Measurements from ENCODE around the gene FBXO34.
"Not testable (repeated sequence)": the region's sequence is repeated elsewhere in the genome, so short reads cannot be mapped to it uniquely, and the experiment has no call there.

FBXO34 gene

DNA sequence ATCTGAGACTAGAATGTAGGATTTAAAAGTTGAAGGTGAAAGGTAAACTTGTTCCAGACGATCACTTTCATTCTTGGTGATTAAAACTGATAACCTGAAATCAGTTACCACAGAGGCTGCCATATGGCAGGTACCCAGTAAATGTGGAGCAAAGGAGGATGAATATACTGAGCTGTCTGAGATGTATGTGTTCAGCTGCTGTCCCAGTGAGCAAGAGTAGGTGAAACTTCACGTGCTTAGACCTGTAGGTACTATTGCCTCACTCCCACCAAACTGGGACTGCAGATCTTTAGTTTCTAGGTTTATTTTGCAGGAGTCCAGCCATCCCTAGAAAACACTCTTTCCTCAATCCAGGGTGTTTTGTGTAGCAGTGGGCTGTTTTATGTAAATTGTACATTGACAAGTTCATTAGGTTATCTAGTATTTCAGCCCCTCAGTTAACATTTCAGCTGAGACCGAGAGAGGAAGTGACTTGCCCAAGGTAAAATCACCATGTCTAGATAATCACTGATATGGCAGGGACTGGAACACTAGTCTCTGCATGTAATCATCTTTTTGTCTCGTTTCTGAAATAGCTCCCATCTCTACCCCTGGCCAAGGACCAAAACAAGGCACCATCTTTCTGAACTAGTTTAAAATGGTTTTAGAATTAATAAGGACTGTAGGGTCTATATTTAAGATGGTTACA, 77.7 kb downstream of the FBXO34 start:
- DNase-seq = no peak

GRCh38 chr14:55349565-55349964, 78.3 kb downstream of the FBXO34 start:
- DNase-seq = no peak

GRCh38 chr14:55350461-55350860, 79.2 kb downstream of the FBXO34 start:
- no peak for DNase-seq

GRCh38 chr14:55351111-55351510, 79.9 kb downstream of the FBXO34 start:
- no peak for DNase-seq

GRCh38 chr14:55352201-55352600, 81.0 kb downstream of the FBXO34 start:
- DNase-seq = no peak

DNA sequence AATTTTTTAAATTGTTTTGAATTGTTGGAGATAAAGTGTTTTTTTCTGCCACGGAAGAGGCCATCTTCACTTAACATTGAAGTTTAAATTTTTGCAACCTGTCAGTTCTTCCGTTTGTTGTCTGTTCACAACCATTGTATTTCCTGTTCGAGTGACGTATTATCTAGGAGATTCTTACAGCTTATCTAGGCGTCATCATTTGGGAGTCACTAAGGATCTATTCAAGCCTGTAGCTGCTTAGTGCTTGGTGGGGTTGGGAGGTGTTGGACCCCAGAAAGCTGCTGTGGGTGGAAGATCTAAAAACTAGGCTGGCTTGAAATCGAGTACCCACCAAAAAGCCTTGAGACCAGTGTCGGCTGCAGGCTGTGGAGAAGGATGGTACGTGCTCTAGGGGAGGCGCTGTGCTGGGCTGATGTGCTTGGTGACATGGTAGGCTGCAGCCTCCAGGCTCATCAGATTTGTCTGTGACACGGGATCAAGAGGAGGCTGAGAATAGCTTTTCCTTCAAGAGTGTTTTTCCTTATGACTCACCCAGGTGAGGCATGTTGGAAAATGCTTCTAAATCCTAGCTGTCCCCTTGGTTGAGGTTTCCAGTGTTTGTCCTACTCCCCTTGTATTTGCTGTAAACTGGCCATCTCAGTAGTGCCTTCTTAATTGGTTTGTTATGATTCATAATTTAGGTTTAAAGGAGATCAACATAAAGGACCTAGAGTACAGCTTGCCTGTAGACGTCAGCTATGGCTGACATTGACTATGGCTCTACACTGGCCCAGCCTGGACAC, 82.7 kb downstream of the FBXO34 start:
- peak; percentile 68 for DNase-seq

DNA sequence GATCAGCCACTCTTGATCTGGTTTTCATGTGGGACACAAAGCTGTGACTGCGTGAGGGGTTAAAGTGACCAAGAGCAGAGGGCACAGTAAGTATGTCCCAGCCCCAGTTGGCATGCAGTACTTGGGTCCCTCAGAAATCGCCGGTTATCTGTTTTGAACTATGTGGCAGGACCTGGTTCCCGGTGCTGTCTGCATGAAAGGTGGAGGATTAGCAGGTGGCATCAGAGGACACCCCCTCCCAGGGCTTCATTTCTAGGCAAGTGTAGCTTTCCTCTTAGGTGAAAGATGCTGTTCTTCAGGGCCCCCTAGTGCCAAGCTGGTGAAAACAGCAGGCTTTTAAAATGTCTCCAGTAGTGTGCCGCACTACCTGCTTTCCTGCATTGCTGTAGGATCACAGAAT, 83.3 kb downstream of the FBXO34 start:
- DNase-seq = peak; percentile 92

- no peak for DNase-seq
Observed at GRCh38 chr14:55355922-55356321, 84.7 kb downstream of the FBXO34 start.

- DNase-seq = peak; percentile 88
Observed at GRCh38 chr14:55356913-55357312, 85.7 kb downstream of the FBXO34 start.

- no peak for DNase-seq
Observed at GRCh38 chr14:55359307-55359706, 88.1 kb downstream of the FBXO34 start.

DNA sequence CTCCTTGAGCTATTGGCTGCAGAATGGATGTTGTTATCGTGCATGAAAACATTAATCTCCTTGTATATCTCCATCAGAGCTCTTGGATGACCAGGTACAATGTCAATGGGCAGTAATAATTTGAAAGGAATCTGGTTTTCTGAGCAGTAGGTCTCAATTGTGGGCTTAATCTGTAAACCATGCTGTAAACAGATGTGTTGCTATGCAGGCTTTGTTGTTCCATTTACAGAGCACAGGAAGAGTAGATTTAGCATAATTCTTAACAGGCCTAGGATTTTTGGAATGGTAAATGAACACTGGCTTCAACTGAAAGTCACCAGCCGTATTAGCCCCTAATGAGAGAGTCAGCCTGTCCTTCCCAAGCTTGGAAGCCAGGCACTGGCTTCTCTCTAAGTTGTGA, 90.0 kb downstream of the FBXO34 start:
- no peak for DNase-seq

DNA sequence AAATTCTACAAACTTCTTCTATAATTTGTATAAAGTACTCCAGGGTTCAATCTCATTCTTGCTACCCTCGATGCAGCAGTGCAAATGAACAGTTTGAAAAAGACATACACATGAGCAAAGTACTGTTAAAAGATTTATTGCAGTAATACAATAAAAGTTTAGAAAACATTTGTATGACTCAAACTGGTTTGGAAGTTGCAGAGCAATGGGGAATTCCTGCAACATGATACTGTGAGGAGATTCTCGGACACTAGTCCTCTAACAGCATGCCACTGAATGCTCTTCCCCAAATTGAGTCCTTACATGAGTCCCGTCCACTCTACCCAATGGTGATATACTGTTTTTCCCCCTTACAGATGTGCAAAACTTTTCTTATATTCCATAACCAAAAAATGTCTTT, 95.0 kb downstream of the FBXO34 start:
- no peak for DNase-seq

DNA sequence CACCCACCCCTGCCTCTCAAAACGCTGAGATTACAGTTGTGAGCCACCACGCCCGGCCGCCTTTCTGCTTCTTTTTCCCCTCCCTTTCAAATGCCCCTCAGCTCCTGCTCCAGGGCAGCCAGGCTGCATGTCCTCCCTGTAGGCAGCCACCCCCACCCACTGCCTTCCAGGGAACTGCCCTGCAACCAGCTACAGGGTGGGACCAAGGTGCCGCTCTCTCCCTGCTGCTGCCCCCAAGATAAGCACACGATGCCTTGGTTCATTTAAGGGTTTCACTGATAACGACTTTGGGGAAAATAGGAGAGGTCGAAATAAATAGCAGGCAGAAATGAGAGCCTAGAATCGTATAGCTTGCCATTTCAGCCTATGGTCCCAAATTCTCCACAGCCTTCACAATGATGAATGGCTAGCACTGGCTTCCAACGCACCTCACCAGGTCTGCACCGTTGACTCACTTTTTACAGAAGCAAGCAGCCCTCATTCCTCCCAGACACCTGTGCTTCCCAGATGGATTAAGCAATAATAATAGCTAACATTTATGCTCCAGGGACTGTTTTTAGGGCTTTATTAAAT, 99.7 kb downstream of the FBXO34 start:
- no peak for DNase-seq

- no peak for DNase-seq
Observed at GRCh38 chr14:55372423-55372822, 101.2 kb downstream of the FBXO34 start.

DNA sequence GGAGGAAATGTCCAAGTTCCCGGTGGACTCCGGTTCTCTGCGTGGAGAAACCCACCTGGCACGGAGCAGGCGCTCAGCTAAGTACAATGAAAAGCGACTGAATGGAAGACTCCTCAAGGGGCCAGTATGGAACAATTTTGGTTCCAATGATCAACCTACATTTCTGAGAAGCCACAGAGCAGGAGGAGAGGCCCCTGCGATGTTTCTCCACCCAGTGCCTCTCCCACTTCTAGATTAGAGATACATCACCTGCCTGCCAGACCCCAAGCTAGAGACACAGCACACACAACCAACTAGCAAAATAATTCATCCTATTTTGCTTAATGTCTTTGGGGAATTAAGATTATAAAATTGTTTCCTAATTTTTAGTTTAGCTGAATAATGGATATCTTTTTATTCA, 101.6 kb downstream of the FBXO34 start:
- DNase-seq = no peak

DNA sequence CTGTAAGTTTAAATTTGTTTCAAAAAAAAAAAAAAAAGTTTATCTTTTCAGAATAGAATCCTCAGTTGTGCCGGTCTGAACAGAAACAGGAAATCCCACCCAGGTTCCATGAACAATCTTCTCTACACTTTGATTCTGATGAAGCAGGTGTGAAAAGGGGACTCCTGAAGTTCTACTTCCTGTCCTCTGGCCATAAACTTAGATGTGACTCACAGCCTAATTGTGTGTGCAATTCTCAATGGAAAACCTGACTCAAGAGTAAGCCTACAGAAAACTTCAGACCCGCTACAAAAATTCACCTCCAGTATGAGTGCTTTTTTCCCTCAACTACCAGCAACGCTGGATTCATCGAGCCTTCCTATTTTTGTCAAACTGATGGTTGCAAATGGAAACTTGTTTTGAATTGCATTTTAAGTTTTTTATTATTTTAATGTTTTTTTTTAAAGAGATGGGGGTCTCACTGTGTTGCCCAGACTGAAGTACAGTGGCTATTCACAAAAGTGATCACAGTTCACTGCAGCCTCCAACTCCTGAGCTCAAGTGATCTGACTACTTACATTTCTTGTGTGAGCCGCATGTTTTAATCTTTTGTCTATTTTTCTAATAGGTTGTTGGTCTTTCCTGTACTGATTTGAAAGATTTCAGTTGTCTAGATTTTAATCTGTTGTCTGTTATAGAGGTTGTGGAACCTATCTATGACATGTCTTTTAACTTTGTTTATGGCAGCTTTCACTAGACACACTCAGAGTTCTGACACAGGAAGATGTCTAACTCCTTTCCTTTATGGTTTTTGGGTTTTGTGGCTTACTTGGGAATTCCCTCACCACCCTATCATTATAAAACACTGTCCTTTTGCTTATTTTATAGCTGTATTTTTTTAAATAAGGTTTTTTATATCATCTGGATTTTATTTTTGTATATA, 102.8 kb downstream of the FBXO34 start:
- peak; percentile 11 for DNase-seq

GRCh38 chr14:55374771-55375170, 103.5 kb downstream of the FBXO34 start:
- DNase-seq = no peak

GRCh38 chr14:55377236-55377635, 106.0 kb downstream of the FBXO34 start:
- DNase-seq = no peak

- DNase-seq = peak; percentile 28
Observed at GRCh38 chr14:55381040-55381439, 109.8 kb downstream of the FBXO34 start.

- DNase-seq = no peak
Observed at GRCh38 chr14:55381561-55381960, 110.3 kb downstream of the FBXO34 start.

DNA sequence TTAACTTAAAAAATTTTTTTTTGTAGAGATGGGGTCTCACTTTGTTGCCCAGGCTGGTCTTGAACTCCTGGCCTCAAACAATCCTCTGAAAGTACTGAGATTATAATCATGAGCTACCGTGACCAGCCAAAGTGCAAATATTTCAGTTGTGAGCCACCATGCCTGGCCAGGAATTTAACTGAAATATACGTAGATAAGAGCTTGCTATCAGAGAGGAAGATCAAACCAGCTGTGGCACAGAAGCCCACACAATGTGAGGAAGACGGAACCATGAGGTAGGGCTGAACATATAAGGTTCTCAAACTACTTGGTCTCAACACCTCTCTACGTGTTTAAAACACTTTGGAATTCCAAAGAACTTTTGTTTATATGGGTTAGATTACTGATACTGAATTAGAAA, 111.3 kb downstream of the FBXO34 start:
- DNase-seq = no peak

DNA sequence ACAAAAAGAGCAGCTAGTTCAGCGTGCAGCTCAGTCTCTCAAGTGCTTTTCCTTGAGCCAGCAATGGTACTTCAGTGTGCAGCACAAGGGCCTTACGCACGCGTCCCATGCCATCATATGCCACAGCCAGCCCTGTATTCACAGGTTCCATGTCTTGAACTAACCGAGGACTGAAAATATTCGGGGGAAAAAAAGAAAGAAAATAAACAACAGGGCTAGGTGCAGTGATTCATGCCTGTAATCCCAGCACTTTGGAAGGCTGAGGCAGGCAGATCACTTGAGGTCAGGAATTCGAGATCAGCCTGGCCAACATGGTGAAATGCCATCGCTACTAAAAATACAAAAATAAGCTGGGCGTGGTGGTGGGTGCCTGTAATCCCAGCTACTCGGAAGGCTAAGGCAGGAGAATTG, 111.8 kb downstream of the FBXO34 start:
- DNase-seq = not testable (repeated sequence)

DNA sequence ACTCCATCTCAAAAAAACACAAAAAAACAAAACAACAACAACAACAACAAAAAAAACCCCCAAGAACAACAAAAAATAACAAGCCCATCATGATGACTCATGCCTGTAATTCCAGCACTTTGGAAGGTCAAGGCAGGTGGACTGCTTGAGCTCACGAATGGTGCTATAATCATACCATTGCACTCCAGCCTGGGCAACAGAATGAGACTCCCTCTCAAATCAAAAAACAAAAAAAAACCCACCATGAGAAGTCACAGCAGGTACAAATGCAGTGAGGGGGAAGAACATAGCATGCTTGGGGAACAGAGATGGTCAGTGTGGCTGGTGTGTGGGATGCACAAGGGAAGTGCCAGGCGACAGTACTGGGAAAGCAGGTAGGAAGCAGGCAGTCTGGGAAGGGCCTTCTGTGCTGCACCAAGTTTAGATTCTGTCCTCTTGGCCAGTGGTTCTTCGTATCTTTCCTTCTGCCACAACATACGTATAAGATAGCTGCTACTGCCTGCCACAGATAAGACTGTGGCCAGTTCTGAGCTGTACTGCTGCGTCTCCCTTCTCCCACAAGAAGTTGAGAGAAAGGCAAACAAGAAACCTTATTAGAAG, 112.4 kb downstream of the FBXO34 start:
- DNase-seq = no peak
